DMS114 treated with DMSO at 0.1 percent for 48 hours (cell line): Measurements from ENCODE around the gene SETSIP.
A peak's percentile ranks its signal among the peaks of the same experiment; 100 is the strongest.
"Not testable (repeated sequence)": the region's sequence is repeated elsewhere in the genome, so short reads cannot be mapped to it uniquely, and the experiment has no call there.

ENCODE experiments used
- DNase-seq: peaks from one replicate; lab custom pipeline; 2025; ENCODE audit not compliant: unreplicated experiment; lab: John Stamatoyannopoulos, UW

Gene SETSIP, protein sequence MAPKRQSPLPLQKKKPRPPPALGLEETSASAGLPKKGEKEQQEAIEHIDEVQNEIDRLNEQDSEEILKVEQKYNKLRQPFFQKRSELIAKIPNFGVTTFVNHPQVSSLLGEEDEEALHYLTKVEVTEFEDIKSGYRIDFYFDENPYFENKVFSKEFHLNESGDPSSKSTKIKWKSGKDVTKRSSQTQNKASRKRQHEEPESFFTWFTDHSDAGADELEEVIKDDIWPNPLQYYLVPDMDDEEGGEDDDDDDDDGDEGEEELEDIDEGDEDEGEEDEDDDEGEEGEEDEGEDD

DNA sequence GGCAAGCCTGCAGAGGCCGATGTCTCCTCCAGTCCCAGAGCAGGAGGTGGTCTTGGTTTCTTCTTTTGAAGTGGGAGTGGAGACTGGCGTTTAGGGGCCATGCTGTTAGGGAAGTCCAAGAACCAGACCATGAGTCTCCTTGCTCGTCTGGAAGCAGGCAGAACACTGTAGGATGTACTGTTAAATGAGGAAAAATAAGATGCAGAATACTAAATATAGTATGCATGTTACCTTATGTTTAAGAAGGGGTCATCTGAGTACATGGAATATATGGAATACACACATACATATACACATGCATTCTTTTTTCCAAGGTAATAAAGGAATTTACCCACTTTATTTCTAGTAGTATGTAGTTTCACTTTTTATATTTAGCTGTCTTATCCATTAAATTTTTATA lies at the start of gene SETSIP:
Gene SETSIP (minus strand): TSS at position 101 of the 400 bp plus-strand sequence. CDS start 0 bp downstream, at position 101.
- no peak for DNase-seq

DNA sequence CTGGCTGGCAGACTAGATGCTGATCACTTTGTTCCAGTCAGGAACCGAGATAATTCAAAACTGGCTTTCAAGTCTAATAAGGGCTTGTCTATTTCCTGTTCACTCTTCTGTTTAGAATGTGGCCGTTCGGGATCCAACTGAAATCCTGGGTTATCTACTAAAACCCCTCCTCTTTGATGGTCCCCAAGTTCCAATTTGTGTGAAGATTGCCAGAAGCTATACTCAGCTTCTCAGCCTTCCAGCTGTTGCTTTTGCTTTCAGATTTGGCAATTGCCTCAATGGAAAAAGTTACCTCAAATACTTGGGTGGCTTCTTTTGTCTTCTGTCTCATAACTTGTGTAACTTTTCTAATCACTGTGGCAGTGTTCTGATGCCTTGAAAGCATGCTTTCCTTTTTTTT lies 48.7 kb upstream of the SETSIP start:
- DNase-seq, result no peak

DNA sequence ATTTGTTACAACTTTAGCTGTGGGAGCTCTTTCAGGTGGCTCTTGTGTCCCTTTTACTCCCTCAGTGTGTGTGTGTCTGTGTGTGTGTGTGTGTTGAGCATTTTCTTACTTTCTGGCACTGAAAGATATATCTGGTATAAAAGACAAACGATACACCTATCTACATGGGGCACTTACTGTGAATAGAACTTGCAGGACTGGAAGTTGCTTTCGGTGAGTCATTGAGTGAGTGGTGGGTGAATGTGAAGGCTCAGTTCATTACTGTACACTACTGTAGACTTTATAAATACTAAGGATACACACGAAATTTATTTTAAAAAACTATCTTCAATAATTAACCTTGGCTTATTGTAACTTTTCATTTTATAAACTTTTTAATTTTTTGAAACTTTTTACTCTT lies 43.6 kb upstream of the SETSIP start:
- DNase-seq, result no peak

DNA sequence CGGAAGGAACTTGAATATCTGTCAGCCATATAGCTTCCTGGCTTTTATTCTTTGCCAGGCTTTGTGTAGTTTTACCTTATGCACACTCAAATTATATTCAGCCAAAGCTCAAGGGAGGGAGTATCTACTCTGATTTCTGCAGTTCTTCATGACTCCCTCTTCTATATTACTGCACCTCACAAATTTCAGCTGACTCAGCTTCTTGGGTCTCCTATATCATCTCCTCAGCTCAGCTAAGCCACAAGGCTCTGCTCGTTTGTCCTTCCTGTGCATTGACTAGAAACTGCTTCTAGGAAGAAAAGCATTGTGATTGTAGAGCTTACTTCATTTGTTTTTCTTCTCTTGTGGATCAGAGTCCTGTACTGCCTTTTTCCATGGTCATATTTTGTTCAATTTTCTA lies 42.3 kb upstream of the SETSIP start:
- DNase-seq, result no peak

DNA sequence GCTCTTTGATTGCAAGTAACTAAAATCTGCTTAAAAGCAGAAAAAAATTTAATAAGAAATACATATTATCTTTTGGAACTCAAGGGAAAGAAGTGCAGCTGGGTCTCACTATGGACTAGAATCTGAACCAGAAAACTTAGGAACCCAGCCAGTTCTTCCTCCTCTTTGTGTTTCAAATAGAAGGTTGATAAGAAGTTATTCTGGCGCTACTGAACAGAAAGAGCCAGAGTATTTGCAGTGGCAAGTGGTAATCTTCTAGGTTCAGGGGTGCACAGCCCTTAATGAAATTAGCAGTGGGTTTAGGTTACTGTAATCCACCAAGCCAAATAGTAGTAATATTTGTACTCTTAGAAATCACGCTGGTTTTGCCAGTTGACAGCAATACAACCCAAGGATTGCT lies 33.4 kb upstream of the SETSIP start:
- DNase-seq, result no peak

DNA sequence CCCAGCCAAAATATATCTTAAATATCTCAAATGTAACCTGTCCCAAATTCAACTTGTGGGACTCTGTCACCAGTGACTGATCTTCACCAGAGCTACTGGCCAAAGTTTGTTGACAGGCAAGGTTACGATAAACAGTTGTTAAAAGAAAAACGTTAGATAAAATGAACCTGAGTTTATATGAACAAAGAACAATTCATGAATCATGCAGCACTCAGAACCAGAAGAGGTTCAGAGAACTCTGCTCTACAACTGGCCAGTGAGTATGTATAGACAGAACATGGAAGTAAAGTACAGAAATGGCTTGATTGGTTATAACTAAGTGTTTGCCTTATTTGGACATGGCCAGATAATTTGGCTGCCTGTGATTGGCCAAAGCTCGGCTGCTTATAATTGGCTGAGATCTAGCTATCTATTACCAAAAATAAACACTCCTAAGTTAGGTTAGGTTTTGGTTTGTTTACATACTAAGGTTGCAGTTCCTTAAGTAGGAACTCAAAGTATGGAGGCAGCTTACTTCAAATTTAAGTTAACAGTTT lies 30.4 kb upstream of the SETSIP start:
- no peak for DNase-seq

DNA sequence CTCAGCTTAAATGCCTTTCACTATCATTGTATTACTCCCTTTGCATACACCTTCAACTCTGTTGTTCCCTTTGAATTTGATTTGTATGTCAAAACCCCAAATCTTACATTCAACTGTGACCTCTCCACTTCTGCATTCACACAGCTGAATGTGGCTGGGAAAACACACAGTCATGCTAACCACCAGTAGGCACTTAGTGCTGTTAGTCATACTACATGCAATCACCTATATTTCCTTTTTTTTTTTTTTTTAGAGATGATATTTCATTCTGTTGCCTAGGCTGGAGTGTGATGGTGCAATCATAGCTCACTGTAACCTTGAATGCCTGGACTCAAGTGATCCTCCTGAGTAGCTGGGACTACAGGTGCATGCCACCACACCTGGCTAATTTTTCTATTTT lies 21.1 kb upstream of the SETSIP start:
- no peak for DNase-seq

DNA sequence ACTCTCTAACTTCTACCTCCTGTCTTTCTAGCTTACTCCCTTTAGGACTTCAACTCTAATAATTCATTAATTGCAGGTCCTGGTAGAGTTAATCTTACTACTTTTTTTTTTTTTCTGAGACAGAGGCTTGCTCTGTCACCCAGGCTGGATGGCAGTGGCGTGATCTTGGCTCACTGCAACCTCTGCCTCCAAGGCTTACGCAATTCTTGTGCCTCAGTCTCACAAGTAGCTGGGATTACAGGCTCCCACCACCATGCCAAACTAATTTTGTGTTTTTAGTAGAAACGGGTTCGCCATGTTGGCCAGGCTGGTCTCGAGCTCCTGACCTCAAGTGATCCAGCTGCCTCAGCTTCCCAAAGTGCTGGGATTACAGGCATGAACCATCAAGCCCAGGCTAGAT lies 20.7 kb upstream of the SETSIP start:
- DNase-seq, result no peak

DNA sequence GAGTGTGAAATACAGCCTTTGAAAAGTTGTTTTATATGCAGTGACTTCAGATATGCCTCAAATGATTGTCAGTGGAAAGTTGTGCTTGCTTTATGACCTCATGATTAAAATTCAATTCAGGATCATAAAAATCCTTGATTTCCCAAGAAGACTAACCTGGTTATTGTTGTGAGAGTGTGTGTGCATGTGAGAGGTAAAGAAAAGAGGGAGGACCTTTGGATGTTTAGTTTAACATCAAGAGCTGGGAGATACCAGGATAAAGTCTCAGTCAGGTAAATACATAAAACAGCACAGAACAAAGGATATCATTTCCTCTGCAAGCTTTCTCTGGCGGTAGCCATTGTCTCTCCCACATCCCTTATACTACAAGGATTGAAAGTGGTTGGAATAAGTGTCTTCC lies 19.4 kb upstream of the SETSIP start:
- no peak for DNase-seq

DNA sequence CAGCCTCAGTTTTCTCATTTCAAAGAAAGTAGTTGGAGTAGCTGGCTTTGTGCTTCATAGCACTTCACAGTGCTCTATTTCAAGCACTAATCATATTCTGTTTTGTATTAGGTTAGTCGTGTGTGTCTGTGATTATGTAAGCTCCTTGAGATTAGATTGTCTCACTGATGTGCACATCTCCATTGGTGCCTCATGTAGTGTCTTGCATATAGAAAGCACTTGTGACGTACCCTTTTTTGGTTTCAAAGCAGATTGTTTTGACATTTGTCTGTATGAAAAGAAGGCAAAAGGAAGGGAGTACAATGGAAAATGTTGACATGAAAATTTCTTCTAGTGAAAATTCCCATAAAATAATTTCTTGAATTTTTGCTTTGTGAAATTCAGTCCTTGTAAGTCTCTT lies 18.9 kb upstream of the SETSIP start:
- no peak for DNase-seq

DNA sequence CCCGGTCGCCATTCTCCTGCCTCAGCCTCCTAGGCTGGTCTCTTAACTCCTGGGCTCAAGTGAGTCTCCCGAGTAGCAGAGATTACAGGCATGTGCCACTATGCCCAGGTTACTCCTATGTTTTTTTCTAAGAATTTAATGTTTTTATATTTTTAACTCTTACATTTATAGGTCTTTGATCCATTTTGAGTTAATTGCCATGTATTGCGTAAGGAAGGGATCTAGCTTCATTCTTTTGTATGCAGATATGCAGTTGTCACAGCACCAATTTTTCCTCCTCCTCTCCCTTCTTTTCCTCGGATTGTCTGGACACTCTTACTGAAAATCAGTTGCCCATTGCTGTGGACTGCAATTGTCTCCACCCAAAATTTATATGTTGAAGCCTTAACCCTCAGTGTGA lies 16.4 kb upstream of the SETSIP start:
- DNase-seq, result no peak

DNA sequence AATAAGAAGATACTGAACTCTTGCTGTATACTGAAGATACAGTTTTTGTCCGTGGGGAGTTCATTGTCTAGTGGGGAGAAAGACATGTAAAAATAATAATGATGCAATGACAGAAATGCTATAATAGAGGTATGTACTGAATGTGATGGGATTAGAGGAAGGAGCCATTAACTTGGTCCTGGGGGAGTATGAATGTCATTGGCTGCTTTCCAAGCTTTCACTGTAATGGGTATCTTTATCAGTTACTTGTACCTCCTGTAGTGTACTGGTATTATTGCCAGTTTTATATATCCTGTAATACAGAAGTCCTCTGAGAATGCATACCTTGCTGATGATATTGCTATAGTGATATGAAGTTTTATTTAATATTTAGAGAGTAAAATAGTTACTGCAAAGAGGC lies 12.3 kb upstream of the SETSIP start:
- DNase-seq, result no peak

DNA sequence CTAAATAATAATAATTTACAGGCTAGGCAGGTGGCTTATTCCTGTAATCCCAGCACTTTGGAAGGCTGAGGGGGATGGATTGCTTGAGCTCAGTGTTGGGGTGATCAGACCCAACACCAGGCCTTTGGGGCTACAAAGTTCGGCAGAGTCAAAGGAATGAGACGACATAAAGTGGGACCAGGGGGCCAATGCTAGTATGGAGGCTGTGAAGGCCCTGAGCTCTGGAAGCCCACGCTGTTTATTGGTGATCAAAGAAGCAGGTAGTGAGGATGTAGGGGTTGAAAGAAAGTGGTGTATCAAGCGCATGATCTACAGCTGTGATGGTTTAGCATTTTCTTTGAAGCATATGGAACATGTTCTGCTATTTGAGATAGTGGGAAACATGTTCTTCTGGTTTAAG lies 10.5 kb upstream of the SETSIP start:
- DNase-seq, result no peak

DNA sequence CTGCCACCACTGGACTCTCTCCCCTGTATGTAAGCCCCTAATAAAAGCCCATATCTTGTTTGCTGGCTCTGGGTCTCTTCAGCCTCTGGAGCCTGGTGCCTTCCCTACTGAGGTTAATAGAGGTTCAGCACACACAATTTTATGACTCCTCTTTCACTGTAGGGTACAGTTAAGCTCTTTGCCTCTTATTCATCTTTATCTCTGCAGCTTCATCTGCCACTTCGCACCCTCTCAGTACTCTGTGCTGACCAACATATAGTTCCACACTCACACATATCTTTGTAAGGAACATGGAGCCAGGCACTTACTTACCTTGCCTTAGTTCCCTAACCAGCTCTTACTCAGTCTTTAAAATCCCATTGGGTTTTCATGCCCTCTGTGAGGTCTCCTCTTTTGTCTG lies 9.4 kb upstream of the SETSIP start:
- no peak for DNase-seq

DNA sequence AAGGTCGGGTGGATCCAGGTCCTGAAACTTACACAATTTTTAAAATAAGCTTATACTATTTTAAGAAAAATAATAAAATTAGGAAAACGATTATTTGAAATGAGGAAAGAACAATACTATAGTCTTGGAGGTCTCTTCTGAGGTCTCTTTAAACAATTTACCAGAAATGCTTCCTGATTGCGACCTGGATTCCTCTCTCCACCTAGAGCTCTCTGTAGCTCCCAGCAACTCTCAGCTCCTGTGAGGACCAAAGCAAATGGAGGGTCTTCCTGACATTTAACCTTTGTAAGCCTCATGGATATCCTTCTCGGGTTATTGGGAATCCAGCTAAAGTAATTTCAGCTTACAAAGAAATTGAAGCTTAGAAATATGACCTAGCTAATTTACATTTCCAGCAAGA lies 5.8 kb upstream of the SETSIP start:
- no peak for DNase-seq

DNA sequence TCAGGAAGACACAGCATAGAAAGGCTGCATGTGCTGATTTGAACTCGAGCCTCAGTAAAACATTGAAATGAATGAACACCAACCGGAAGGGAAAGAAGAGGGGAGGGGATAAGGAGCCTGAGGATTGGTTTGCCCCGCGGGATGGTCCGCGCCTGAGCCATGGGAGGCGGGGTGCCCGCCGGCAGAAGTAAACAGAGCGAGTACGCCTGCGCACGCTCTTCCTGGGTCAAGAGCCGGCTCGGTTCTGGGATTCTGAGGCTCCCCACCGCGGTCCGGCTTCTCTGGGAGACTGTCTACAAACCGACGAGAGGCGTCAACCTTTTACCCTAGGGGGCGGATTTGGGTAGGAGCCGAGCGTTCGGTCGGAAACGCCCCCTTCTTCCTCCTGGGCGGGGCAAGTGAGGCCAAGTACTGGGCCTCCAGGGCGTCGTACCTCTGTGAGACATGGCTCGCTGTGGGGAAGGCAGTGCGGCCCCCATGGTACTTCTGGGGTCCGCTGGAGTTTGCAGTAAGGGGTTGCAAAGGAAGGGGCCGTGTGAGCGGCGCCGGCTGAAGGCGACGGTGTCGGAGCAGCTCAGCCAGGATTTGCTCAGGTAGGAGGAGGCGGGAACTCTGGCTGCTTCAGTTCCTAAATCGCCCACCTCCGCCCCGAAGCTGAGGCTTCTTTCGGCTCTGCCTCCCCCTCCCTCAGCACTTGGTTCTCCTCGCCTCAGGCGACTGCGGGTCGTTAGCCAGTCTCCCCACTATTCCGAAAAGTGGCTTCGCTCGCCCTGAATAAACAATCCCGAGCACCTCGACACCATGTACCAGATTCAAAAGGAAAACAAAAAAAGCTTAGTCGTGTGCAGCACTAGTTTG lies 5.1 kb upstream of the SETSIP start, which contains the start of gene BTBD8:
Gene BTBD8 (plus strand): TSS at position 218 of the 858 bp plus-strand sequence. CDS start 227 bp downstream, at position 445.
- peak; percentile 74 for DNase-seq

DNA sequence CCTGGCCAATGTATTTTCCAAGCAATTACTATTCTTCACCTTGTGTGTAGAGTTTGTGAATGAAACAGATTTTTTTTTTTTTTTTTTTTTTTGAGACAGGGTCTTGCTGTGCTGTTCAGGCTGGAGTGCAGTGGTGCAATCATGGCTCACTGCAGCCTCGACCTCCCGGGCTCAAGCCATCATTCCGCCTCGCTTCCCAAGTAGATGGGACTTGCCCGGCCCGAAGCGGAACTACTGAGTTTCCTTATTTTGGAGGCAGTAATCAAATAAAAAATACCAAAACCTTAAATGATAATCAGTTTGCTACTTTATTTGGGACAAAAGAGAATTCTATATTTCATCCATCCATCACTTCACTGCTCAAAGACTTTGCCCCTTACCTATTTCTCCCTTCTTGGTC lies 4.2 kb upstream of the SETSIP start:
- DNase-seq, result no peak

DNA sequence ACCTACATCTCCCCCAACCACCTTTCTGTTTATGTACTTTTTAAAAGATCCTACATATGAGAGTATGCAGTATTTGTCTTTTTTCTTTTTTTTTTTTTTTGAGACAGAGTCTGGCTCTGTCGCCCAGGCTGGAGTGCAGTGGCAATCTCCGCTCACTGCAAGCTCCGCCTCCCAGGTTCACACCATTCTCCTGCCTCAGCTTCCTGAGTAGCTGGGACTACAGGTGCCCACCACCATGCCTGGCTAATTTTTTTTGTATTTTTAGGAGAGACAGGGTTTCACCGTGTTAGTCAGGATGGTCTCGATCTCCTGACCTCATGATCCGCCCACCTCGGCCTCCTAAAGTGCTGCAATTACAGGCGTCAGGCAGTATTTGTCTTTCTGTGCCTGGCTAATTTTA lies 2.9 kb upstream of the SETSIP start:
- DNase-seq, result not testable (repeated sequence)

DNA sequence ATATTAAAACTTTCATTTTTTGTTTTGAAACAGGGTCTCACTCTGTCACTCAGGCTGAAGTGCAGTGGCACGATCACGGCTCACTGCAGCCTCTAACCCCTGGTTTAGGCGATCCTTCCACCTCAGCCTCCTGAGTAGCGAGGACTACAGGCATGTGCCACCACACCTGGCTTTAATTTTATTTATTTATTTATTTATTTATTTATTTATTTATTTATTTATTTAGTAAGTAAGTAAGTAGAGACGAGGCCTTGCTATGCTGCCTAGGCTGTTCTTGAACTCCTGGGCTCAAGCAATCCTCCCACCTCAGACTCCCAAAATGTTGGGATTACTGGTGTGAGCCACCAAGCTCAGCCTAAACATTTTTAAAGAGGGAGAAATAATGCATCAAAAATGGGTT lies 1.2 kb upstream of the SETSIP start:
- DNase-seq, result no peak

DNA sequence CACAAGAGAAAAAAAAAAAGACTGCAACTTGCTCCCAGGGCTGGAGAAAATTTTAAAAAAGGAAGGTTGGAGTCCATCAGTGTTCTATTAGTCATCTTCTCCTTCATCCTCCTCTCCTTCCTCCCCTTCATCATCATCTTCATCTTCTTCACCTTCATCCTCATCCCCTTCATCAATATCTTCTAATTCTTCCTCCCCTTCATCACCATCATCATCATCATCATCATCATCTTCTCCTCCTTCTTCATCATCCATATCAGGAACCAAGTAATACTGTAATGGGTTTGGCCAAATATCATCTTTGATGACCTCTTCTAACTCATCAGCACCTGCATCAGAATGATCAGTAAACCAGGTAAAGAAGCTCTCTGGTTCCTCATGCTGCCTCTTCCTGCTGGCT lies 765 bp downstream of the SETSIP start:
- DNase-seq, result not testable (repeated sequence)

DNA sequence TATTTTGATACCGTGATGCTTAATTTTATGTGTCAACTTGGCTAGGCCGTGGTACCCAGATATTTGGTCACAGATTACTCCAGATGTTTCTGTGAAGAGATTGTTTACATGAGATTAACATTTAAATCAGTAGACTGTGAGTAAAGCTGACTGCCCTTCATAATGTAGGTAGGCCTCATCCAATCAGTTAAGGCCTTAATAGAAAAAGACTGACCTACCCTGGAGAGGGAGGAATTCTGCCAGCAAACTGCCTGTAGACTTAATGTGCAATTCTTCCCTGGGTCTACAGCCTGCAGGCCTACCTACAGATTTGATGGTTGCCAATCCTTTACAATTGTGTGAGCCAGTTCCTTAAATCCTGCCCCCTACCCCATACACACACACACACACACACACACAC lies 4.3 kb downstream of the SETSIP start:
- no peak for DNase-seq

DNA sequence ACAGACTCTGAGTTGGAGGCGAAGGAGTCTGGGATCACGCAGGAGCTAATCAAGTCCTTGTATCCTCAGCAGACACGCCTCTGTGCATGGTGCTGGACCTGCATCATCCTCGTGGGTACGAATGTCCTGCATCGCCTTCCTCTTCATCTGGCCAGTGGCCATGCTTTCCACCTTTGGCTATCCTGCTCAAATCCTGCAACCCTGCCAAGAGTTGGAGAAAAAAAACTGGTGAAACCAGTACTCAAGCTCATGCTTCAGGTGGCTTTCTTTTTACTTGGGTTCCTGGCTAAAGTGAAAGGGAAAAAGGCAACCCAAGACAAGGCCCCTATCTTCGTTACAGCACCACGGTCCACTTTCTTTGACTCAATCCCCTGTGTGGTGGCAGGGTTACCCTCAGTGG lies 8.9 kb downstream of the SETSIP start:
- no peak for DNase-seq
